ENCODE measurements around the gene IPO9. TPM values are rescaled to one million over a fixed set of nuclear protein-coding genes. Genes with fewer than 3 reads are reported as not detected.

IPO9 gene
- total and polyA plus RNA-seq, 2 experiments from 2014 or later: 29.4 to 45.2 TPM

- H3K79me2 ChIP-seq: no peaks in the 10 kb centered on the region
- 85% methylated on average over 7 of the region's 7 CpGs for WGBS (ENCODE audit: low lambda C conversion rate, missing lambda C conversion rate)
- TF ChIP-seq EZH2phosphoT487 (IDR thresholded peaks at IDR 0.05; ENCODE audit: low read depth, severe bottlenecking, unreplicated experiment): no peak
- TF ChIP-seq CTCF (IDR thresholded peaks at IDR 0.05; ENCODE audit: poor library complexity): no peak
- no peak for TF ChIP-seq EZH2 (IDR thresholded peaks at IDR 0.05; ENCODE audit: borderline replicate concordance)
These were observed 32.5 kb downstream of the IPO9 start for GRCh38 chr1:201861448-201861847.

GRCh38 chr1:201870397-201870796, 41.4 kb downstream of the IPO9 start:
- no peak overlapping the region for H2AFZ ChIP-seq
- H3K27me3 ChIP-seq: no peaks in the 10 kb centered on the region
- 93% methylated on average over 10 of the region's 10 CpGs for WGBS (ENCODE audit: low lambda C conversion rate, missing lambda C conversion rate)
- H3K4me1 ChIP-seq (ENCODE audit: insufficient read depth): no peaks in the 10 kb centered on the region
- H3K4me2 ChIP-seq: no peak overlapping the region
- H3K4me3 ChIP-seq: no peak overlapping the region
- no peaks in the 10 kb centered on the region for H3K79me2 ChIP-seq
- H3K36me3 ChIP-seq (replicated peaks; ENCODE audit: insufficient read depth, low read depth): no peaks in the 10 kb centered on the region
- no peaks in the 10 kb centered on the region for H3K9me3 ChIP-seq (ENCODE audit: low read depth)
- H3K27ac ChIP-seq: no peak overlapping the region
- DNase-seq (ENCODE audit: low spot score): no peak
- H4K20me1 ChIP-seq (ENCODE audit: insufficient read depth, poor library complexity, severe bottlenecking): no peaks in the 10 kb centered on the region
- no peak for TF ChIP-seq EZH2phosphoT487 (IDR thresholded peaks at IDR 0.05; ENCODE audit: low read depth, severe bottlenecking, unreplicated experiment)
- no peak for TF ChIP-seq CTCF (IDR thresholded peaks at IDR 0.05; ENCODE audit: poor library complexity)
- no peak for TF ChIP-seq EZH2 (IDR thresholded peaks at IDR 0.05; ENCODE audit: borderline replicate concordance)
- no peaks in the 10 kb centered on the region for H3K9me2 ChIP-seq (replicated peaks; ENCODE audit: insufficient read depth)

More at GRCh38 chr1:201861448-201861847, 32.5 kb downstream of the IPO9 start:
- Histone ChIP-seq H3K36me3 (replicated peaks; ENCODE audit: insufficient read depth, low read depth) (no peaks in the 10 kb centered on the region), H2AFZ (no peak overlapping the region), H3K4me3 (no peak overlapping the region), H4K20me1 (ENCODE audit: insufficient read depth, poor library complexity, severe bottlenecking) (no peaks in the 10 kb centered on the region), H3K9me2 (replicated peaks; ENCODE audit: insufficient read depth) (no peaks in the 10 kb centered on the region), H3K4me1 (ENCODE audit: insufficient read depth) (no peaks in the 10 kb centered on the region), H3K4me2 (no peak overlapping the region), H3K9me3 (ENCODE audit: low read depth) (no peaks in the 10 kb centered on the region), H3K27me3 (no peaks in the 10 kb centered on the region), H3K27ac (no peak overlapping the region)
- no peak for DNase-seq (ENCODE audit: low spot score)

GRCh38 chr1:201874672-201875071, 45.7 kb downstream of the IPO9 start:
- no peaks in the 10 kb centered on the region for H3K79me2 ChIP-seq
- no peaks in the 10 kb centered on the region for H3K9me2 ChIP-seq (replicated peaks; ENCODE audit: insufficient read depth)
- no peaks in the 10 kb centered on the region for H3K27me3 ChIP-seq
- TF ChIP-seq EZH2phosphoT487 (IDR thresholded peaks at IDR 0.05; ENCODE audit: low read depth, severe bottlenecking, unreplicated experiment) (no peak), CTCF (IDR thresholded peaks at IDR 0.05; ENCODE audit: poor library complexity) (no peak), EZH2 (IDR thresholded peaks at IDR 0.05; ENCODE audit: borderline replicate concordance) (no peak)
- H3K36me3 ChIP-seq (replicated peaks; ENCODE audit: insufficient read depth, low read depth): no peaks in the 10 kb centered on the region
- H4K20me1 ChIP-seq (ENCODE audit: insufficient read depth, poor library complexity, severe bottlenecking): no peaks in the 10 kb centered on the region
- WGBS (ENCODE audit: low lambda C conversion rate, missing lambda C conversion rate): 92% methylated on average over 1 of the region's 1 CpG
- H3K9me3 ChIP-seq (ENCODE audit: low read depth): no peaks in the 10 kb centered on the region
- no peaks in the 10 kb centered on the region for H3K4me1 ChIP-seq (ENCODE audit: insufficient read depth)
- no peak overlapping the region for H3K4me2 ChIP-seq
- no peak overlapping the region for H2AFZ ChIP-seq
- no peak for DNase-seq (ENCODE audit: low spot score)
- no peak overlapping the region for H3K4me3 ChIP-seq
- H3K27ac ChIP-seq: no peak overlapping the region

Measured in hepatocyte (in vitro differentiated cells).